Stimulated activated CD8-positive, alpha-beta memory T cell treated with anti-CD3 and anti-CD28 coated beads, Interleukin-15, amount 100 ng/mL, for 4 hours (primary cell): ENCODE measurements around the gene JAM3.
"Not testable (repeated sequence)": the region's sequence is repeated elsewhere in the genome, so short reads cannot be mapped to it uniquely, and the experiment has no call there.

ENCODE experiments used
- DNase-seq, 2 donors: peaks; one replicate each; pipeline ENCODE4 v3.0.0-alpha.2; 2020; ENCODE audit warnings: low read depth in 2 of 2

Gene JAM3

DNA sequence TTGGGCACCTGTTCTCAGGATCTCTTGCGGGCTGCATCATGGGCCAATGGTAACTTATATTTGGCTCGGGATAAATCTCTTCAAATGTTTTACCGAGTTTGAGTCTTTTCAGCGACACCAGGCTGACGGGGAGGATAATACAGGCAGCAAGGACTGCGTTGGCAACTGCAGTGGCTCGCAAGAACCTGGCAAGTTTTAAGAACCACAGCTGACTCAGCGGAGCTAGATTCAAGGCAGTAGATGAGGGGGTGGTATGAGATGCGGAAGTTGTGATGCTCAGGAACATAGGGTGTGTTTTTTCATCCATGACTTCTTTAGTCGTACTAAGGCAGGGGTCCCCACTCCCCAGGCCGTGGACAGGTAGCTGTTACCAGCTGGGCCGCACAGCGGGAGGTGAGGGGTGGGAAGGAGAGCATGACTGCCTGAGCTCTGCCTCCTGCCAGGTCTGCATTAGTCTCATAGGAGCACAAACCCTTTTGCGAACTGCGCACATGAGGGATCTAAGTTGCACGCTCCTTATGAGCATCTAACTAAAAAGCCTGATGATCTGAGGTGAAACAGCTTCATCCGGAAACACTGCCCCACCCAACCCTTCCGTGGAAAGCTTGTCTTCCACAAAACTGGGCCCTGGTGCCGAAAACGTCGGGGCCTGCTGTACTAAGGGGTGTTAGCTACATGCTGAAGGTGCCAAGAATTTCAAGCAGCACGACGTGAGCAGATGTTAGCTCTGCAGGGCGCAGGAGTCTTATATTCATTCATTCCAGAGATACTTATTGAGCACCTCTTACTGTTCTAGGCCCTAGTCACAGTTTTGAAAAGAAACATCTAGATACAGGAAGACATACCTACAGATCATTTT is 6.4 kb upstream of the JAM3 start:
- DNase-seq, result no peak

DNA sequence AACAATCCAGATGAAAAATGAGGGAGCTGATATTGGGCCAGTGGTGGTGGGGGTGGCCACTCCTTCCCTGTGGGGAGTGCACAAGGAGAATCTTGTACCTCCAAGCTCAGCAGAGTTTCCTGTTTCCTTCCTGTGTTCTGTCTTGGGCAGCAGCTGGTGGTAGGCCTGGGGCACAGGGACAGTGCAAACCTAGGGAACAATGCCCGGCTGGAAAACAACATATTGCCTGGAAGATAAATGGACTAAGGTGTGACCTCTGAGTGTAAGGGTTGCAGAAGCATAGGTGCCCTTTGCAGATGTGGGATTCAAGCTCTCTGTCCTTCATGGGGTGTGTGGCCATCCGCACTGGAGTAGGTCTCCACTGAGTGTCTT is 5.8 kb upstream of the JAM3 start:
- DNase-seq, result no peak

DNA sequence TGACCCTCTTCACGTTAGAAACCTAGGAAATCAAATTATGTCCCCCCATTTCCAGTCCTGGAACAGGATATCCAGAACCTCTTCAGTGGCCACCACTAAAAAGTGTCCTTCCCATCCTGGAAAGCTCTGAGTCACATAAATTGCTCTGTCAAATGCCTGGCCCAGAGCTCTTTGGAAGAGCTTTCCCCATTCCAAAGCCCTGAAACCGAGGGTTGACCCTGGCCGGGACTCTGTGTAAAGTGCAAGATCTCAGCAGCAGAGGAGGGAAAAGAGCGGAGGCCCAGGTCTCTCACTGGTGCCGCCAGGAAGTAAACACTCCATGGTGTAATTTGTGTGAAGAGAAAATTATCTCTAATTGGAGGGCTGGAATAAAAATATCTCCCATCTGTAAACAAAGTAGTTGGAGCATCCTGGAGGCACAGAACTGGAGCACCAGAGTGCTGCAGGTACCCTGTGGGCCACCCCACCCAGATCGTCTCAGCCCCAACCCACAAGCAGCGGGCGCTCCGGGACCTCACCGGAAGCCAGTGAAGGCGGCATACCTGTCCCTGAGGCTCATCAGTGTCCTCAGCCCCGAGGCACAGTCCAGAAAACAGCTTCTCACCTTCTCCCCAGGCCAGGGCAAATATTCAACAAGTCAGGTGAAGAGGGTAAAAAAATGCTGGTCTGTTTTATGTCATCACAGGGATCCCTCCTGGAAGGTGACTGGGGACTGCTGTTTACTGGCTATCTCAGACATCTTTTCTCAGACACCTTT is 4.7 kb upstream of the JAM3 start:
- DNase-seq, result no peak

DNA sequence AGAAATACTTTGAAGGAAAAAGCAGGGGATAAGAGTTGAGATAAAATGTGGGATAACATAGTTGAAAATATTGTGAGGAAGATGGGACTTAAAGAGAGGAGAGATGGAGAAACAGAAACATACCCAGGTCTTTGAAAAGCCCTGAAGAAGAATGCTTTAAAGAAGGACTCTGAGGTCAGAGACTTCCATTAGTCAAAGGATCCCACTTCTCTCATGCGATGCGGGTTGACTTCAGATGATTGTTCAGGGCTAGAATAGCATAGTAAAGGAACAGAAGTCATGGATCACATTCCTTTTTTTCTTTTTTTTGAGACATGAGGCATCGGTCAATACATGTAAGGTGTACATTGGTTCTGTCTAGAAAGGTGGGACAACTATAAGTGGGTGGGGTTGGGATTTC is 3.5 kb upstream of the JAM3 start:
- no peak for DNase-seq

DNA sequence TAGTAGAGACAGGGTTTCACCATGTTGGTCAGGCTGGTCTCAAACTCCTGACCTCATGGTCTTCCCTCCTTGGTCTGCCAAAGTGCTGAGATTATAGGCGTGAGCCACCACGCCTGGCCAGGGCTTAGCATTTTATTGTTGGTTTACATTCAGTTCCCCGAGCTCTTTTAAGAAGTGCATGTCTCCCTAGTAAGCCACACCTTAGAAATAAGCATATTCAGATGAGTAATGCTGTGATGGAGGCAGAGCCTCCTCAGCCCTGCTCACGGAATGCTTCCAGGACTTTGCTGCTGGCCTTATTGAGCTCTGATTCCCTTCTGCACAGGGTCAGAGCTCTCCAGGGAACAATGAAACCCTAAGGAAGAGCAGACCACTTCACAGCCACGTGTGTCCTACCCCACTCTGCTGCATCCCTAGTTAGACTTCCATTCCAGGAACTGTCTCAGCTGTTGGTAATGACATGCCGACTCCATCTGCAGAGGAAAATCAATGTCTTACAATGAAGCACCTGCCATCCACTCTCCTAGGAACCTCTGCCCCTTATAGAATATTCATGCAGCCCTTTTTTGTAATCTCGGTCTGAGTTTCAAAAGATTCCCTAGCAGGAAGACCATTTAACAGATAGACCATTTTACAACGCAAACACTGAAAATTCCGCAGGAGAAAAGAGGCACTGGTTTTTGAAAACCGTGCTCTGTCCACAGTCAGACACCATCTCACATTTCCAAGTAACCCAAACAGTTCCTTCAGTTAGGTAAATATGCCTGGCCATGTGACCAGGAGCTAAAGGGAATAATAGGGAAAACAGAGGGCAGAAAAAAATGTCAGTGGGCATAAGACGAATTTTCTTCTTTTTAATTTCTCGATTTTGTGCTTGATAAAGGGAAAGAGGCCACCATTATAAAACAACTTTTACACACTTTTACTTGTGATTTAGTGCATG is 1.7 kb upstream of the JAM3 start:
- no peak for DNase-seq

DNA sequence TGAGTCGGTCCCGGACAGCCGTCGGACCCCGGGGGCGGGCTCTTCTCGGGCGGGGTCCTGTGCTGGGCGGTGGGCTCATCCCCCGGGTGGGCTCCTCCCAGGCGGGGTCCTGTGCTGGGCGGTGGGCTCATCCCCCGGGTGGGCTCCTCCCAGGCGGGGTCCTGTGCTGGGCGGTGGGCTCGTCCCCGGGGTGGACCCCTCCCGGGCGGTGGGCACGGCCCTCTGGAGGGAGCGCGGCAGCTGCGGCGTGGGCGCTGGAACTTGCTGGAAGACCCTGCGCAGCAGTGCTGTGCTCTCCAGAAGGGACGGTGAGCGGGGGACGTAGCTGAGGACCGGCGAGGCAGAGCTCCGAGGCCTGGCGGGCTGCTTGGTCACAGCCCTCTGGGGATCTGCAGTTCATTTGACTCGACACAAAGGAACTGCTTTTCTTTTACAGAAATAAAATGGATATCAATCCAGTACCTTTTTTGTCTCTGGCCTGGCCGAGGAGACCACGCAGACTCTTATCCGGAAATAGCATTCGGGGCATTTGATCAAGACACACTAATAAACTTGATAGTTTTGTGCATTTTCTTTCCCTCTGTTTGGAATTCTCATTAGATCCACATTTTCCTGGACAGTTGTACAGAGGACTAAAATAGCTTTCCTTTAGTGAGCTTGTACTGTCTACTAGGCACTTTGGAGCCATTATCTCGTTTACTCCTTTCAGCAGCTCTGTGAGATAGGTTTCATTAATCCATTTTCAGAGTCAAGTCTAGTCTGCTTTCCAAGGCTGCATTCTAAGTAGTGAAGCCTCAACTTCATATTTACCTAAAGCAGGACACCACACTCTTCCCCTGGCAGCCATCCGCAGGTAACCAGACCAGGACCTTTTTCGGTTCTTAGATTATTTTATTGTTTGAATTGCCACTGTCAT is 812 bp downstream of the JAM3 start:
- no peak for DNase-seq

DNA sequence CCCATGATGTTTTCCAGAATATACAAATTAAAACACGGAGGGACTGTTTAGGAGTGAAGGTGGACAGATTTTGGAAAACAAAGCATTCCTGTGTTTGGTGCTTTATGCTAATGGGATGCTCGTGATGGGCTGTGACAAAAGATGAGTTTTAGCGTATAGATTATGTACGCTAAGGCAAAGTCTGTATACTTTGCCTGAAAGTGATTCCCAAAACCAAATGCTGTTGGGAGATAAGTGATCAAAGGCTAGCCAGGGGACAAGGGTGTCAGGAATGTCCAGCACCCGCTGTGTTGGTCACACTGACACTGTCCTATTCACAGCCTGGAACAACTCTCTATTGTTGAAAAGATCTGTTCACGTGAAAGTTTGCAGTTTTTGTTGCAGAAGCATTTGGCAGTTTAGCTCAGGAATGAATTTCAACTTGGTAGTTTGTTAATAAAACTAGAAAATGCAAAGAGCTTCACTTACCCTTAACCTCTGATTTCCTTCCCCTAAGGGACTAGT is 1.5 kb downstream of the JAM3 start:
- DNase-seq, result no peak

DNA sequence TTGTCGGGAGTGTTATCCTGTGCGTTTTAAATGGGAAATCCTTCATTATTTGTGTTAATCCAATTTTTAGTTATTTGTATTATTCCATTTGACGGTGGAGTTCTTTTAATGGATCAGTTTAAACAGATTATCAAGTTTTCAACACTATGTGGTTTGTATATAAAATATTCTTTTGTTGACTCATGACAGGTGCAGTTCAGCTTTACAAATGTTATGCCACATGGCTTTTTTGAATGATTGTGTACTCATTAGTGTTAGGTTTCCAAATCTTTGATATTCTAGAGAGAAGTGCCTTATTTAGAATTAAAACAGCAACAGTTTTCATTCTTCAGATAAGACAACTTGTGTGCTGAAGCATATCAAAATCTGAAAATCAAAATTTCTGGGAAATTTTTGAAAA is 2.4 kb downstream of the JAM3 start:
- no peak for DNase-seq

DNA sequence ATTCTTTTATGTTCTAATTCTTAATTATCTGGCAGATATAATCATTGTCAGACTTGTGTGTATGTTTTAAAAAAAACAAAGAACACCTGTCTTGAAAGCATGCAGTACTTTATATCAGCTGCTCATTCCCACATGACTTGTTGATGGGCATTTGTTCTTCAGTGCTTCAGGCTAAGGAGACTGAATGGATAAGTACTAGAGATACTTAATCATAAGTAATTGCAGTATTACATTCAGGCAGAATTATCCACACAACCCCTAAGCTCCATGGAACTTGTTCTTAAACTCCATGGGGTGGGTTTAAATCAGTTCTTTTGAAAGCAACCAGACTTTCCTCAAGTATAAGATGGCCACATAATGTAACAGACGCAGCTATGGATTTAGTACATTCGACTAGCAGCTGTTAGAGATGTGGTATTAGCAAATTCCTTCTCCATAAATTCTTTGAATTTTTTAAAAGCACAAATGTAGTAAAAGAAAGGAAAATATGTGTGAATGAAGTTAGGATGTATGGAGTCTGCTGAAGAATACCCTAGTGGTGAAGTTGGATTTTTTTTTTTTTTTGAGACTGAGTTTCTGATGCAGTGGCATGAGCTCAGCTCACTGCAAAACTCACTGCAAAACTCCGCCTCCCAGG is 3.0 kb downstream of the JAM3 start:
- no peak for DNase-seq

DNA sequence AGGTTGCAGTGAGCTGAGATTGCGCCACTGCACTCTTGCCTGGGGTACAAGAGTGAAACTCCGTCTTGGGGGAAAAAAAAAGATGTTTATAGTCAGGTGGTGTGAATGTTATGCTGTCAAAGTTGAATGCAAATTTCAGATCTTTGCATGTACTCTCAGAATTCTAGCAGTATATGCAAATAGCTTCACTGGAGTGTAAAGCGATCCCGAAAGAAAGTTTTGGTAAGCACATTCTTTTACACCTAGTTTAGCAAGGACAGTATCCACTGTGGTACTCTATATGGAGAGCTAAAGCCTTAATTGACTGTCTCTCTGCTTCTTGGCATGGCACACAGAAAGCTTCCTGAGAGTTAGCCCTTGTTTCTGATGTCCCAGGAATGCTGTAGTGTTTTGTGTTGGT is 4.0 kb downstream of the JAM3 start:
- no peak for DNase-seq

DNA sequence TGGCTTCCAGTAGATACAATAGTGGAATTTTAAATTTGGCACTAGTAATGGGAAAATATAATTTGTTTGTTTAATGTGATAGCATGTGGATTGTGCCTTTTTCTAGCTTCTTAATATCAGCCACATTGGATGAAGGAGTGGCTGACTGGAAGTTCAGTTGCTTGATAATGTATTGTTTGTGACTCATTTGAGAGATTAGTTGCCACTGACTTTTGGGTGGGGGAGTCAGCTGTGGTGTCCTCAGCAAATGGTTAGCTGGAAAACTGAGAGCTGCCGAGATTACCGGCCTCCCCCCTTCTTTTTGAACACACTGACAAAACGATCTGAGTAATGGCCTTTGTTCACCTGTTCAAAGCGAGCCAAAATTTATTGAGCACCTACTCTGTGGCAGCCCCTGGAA is 5.5 kb downstream of the JAM3 start:
- DNase-seq, result no peak

DNA sequence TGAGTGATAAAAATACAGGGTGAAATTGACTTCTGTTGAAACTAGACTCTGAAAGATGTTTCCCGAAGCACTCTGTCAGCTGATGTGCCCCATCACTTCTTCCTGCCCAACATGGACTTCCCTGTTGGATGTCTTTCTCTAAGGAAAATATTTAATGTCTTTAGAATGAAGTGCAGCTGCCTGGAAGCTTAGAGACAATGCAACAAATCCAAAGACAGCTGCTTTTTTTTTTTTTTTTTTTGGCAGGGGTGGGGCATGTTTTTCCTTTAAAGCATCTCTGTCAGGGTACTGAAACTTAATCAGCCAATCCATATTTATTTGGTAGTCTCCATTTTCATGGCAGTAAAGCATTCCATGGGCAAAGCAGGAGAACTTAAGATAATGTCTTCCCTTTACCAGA is 5.9 kb downstream of the JAM3 start:
- no peak for DNase-seq

DNA sequence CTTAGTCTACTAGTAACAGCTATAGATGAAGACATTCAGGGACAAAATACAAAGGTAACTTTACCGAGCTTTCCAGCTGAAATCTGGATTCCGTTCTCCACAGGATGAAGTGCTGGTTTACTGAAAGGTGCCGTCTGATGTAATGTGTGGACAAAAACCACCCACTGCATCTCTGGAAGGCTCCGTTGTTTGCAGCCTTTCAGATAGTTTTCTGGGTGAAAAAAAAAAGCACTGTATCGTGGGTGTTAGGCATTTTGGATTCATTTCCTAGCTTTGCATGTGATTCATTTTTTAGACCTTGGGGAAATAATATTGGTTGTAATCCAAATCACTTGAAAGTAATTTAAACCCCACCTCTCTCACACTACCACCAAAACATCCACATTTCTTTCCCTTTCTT is 10.4 kb downstream of the JAM3 start:
- DNase-seq, result no peak

DNA sequence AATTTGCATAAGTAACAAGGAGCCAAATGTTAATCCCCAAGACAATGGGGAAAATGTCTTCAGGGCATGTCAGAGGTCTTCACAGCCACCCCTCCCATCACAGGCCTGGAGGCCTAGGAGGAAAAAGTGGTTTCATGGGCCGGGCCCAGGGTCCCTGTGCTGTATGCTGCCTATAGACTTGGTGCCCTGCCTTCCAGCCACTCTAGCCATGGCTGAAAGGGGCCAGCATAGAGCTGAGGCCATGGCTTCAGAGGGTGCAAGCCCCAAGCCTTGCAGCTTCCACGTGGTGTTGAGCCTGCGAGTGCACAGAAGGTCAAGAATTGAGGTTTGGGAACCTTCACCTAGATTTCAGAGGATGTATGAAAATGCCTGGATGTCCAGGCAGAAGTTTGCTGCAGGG is 12.4 kb downstream of the JAM3 start:
- DNase-seq, result not testable (repeated sequence)

DNA sequence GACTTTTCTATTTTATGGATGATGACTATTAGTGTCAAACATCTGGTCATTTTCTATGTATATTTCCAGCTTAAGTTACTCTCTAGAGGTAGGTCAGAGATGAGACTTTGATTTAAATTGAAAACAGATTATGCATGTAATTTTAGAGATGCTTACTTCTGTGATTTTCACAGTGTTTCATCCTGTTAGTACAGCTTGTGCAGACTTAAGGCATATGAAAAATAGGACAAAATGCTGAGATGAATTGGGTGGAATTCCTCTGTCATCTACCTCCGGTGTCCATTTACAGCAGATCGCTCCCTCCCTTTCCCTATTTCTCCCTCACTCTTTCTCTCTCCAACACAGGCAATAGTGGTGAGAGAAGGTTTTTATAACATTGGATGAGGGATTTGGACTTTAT is 14.1 kb downstream of the JAM3 start:
- DNase-seq, result no peak

DNA sequence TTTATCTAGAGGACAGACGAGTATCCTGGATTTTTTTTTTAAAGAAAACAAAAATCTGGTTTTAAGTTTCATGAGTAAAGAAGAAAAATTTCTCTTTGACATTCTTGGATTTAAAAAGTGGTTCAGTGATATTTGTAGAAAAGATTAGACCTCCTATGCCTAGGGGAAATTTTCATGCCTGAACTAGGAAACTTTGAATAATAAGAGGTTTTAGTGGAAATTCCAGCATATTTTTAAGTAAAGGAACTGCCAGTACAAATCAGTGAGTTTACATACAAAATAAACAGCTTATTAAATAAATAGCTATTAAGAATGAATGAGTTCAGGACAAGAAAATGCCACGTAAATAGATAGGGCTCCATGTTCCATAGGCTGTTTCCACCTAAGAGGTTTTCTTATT is 17.5 kb downstream of the JAM3 start:
- DNase-seq, result no peak

DNA sequence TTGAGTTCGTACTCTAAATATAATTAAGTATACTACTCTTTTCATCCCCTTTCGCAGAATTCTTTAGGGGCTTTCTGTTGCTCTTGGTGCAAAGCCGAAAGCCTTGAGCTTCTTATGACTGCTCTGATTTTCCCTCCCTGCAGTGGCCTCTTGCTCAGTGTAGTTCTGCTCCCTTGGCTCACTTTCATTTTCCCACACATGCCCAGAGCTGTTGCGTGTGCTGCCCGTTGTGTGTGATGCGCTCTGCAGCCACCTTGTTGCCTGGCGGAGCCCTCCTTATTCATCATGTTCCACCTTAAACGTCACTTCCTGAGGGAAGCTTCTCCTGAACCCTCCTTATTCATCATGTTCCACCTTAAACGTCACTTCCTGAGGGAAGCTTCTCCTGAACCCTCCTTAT is 23.1 kb downstream of the JAM3 start:
- not testable (repeated sequence) for DNase-seq

DNA sequence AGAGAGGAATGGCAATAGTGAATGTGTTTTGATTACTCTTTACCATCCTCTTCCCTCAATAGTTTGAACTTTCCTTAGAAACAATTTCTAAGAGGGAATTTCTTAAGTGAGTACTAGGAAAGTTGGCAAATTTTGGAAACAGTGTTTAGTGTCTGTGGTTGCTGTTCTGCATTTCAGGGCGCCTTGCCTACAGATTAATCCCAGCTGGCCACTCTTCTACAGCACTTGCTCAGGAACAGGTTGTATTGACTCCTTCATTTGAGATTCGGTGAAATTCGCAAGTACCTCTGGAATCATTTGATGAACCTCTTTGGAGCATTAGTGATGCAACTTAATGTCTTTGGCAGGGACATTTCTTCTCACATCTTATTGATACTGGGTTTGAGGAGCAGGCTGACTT is 28.3 kb downstream of the JAM3 start:
- DNase-seq, result no peak

DNA sequence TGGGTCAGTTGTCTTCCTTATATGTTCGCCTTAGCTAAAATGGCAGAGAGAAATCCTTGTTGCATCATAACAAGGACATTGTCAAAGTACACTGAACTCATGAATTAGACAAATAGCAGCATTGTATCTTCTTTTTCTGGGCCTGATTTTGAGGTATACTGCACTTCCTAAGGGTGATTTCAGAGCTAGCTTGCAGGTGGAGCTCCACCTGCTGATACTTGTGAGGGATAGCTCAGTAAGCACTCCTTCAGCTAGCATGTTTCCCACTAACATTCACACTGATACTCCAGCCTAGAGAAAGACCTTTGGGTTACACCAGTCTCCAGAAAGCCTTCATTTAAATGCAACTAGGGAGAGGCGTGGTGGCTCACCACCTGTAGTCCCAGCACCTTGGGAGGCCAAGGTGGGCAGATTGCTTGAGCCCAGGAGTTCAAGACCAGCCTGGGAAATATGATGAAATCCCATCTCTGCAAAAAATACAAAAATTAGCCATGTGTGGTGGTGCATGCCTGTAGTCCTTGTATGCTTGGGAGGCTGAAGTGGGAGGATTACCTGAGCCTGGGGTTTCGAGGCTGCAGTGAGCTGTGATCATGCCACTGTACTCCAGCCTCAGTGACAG is 29.8 kb downstream of the JAM3 start:
- DNase-seq, result no peak

DNA sequence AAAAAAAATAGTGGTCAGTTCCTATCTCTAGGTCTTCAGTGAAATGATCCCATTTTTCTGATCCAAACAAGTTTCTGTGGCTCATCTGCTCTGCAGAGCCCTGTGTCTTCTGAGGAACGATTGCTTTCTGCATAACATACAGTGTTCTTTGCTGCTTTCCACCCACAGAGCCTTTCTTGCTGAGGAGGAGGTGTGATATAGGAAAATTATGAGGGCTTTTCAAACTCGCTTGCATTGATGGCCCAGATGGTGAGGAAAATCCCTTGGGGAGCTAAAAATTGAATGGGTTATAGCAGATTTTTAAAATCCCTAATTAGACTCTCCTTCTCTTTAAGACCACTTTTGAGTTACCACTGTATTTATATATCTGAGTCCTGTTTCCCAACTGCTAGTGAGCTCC is 31.3 kb downstream of the JAM3 start:
- no peak for DNase-seq
